Endothelial cell of umbilical vein (primary cell): ENCODE data around the gene MICAL3. TPM values are rescaled to one million over a fixed set of nuclear protein-coding genes. Genes with fewer than 3 reads are reported as not detected.

Experiments used
- BruUV-seq: library from RNA; stranded (reverse); fragments of 400-500 nt; replicated peaks from 2 replicates; lab custom pipeline; 2021; lab: Mats Ljungman, UMichigan
- CTCF ChIA-PET: fragments of 300-600, 350-600 bp; sonication (Branson Sonifier 250); formaldehyde crosslinking; loops from one replicate; lab custom pipeline; 2021; ENCODE audit warnings: antibody characterized with exemption, inconsistent platforms; lab: Charles Lee
- POLR2A ChIA-PET: fragments of 300-600, 350-600 bp; sonication (Branson Sonifier 250); formaldehyde crosslinking; loops from one replicate; lab custom pipeline; 2021; ENCODE audit warnings: antibody characterized with exemption, inconsistent platforms; lab: Charles Lee
- DNase-seq: peaks from one replicate; pipeline ENCODE4 v3.0.0-alpha.2; 2011; ENCODE audit warnings: low read depth, low spot score
- FAIRE-seq: peaks from 2 replicates; lab custom pipeline; 2011; peaks lifted over from hg19 to GRCh38; lab: Jason Lieb, UNC
- H2AFZ ChIP-seq: 2 replicates; pipeline ENCODE4 v1.6.0; 2012; ENCODE audit warnings: low read depth, low read length, control low read depth, inconsistent platforms
- H3K27ac ChIP-seq: 2 replicates; pipeline ENCODE4 v1.5.1; 2011; ENCODE audit warnings: low read depth, mild to moderate bottlenecking, control low read depth, low read length, moderate library complexity; ENCODE audit not compliant: insufficient read depth
- H3K27me3 ChIP-seq, 2 experiments: 2 replicates each; pipeline versions ENCODE4 v1.6.0 to v1.6.1; 2011; ENCODE audit warnings: low read length in 2 of 2, mixed read lengths in 1 of 2; ENCODE audit not compliant: control insufficient read depth in 2 of 2, insufficient read depth in 2 of 2
- H3K36me3 ChIP-seq, 2 experiments: 2 replicates in 1 of 2; 3 replicates in 1 of 2; pipeline ENCODE4 v1.5.1; 2011; ENCODE audit warnings: low read length in 2 of 2, mild to moderate bottlenecking in 1 of 2, moderate library complexity in 1 of 2; ENCODE audit not compliant: control insufficient read depth in 2 of 2, insufficient read depth in 2 of 2; ENCODE audit errors: extremely low read depth in 1 of 2
- H3K4me1 ChIP-seq: 3 replicates; pipeline ENCODE4 v1.5.1; 2011; ENCODE audit warnings: mild to moderate bottlenecking, low read length; ENCODE audit not compliant: control insufficient read depth, insufficient read depth; ENCODE audit errors: extremely low read depth
- H3K4me2 ChIP-seq: 2 replicates; pipeline ENCODE4 v1.6.1; 2011; ENCODE audit warnings: low read length, control low read depth, mixed read lengths; ENCODE audit not compliant: insufficient read depth
- H3K4me3 ChIP-seq, 3 experiments: fragments of 200-600 bp in 1 of 3; sonication (generic), shearing (Covaris generic) in 1 of 3; replicated peaks in 1 of 3; 2 replicates each; pipeline ENCODE4 v1.5.1; 2011 to 2016; ENCODE audit warnings: control low read depth in 3 of 3, low read length in 3 of 3, mild to moderate bottlenecking in 2 of 3, inconsistent platforms in 1 of 3, low read depth in 1 of 3, moderate library complexity in 1 of 3; ENCODE audit not compliant: insufficient read depth in 1 of 3
- H3K79me2 ChIP-seq: 2 replicates; pipeline ENCODE4 v1.6.0; 2012; ENCODE audit warnings: low read length, inconsistent platforms; ENCODE audit not compliant: control insufficient read depth, insufficient read depth
- H3K9ac ChIP-seq: replicated peaks from 2 replicates; pipeline ENCODE3; 2011; ENCODE audit warnings: low read length, control low read depth; ENCODE audit not compliant: insufficient read depth; ENCODE audit errors: extremely low read depth
- H3K9me1 ChIP-seq: replicated peaks from 3 replicates; pipeline ENCODE4 v1.6.0; 2011; ENCODE audit warnings: mild to moderate bottlenecking, low read length; ENCODE audit not compliant: control insufficient read depth, insufficient read depth; ENCODE audit errors: extremely low read depth
- H3K9me3 ChIP-seq: replicated peaks from 2 replicates; pipeline ENCODE4 v1.5.1; 2012; ENCODE audit warnings: low read length, inconsistent platforms; ENCODE audit not compliant: control insufficient read depth, insufficient read depth
- H4K20me1 ChIP-seq: replicated peaks from 2 replicates; pipeline ENCODE3; 2011; ENCODE audit warnings: mild to moderate bottlenecking, low read length; ENCODE audit not compliant: control insufficient read depth, insufficient read depth; ENCODE audit errors: extremely low read depth
- CTCF ChIP-seq, 2 donors: IDR thresholded peaks; 1 replicate in 1 of 2; 2 replicates in 1 of 2; pipeline ENCODE4 v1.5.1; 2011; ENCODE audit warnings: low read length in 2 of 2, mild to moderate bottlenecking in 2 of 2, moderate library complexity in 2 of 2, control low read depth in 1 of 2, inconsistent platforms in 1 of 2, low read depth in 1 of 2; ENCODE audit not compliant: insufficient read depth in 1 of 2; ENCODE audit errors: extremely low read depth in 1 of 2
- EZH2 ChIP-seq: IDR thresholded peaks from 2 replicates; pipeline ENCODE4 v1.6.1; 2012; ENCODE audit warnings: borderline replicate concordance, low read depth, mild to moderate bottlenecking, moderate library complexity, low read length, inconsistent platforms; ENCODE audit not compliant: severe bottlenecking
- FOS ChIP-seq: IDR thresholded peaks from 2 replicates; pipeline ENCODE4 v1.6.1; 2011; ENCODE audit warnings: mild to moderate bottlenecking, low read length, moderate library complexity, borderline replicate concordance; ENCODE audit not compliant: insufficient read depth
- GATA2 ChIP-seq: IDR thresholded peaks from 2 replicates; pipeline ENCODE4 v1.7.0; 2011; ENCODE audit warnings: low read depth, mild to moderate bottlenecking, moderate library complexity, mixed read lengths, low read length; ENCODE audit not compliant: insufficient read length, insufficient read depth
- JUN ChIP-seq: IDR thresholded peaks from 2 replicates; pipeline ENCODE4 v1.6.1; 2011; ENCODE audit warnings: borderline replicate concordance, low read depth; ENCODE audit not compliant: insufficient read length, insufficient read depth
- MAX ChIP-seq: IDR thresholded peaks from 2 replicates; pipeline ENCODE4 v1.6.1; 2011; ENCODE audit not compliant: insufficient read depth, insufficient read length
- MYC ChIP-seq: IDR thresholded peaks from one replicate; pipeline ENCODE4 v1.6.1; 2011; ENCODE audit warnings: mild to moderate bottlenecking, low read depth, low read length
- POLR2A ChIP-seq: IDR thresholded peaks from 2 replicates; pipeline ENCODE4 v1.6.1; 2012; ENCODE audit warnings: low read depth, mild to moderate bottlenecking, control low read depth, low read length
- POLR2AphosphoS5 ChIP-seq: IDR thresholded peaks from 2 replicates; pipeline ENCODE4 v1.6.1; 2012; ENCODE audit warnings: low read depth, mild to moderate bottlenecking, control low read depth, low read length, moderate library complexity; ENCODE audit not compliant: insufficient read depth
- dilution Hi-C: fragments of 300-500 bp; cut with MboI; formaldehyde crosslinking; loops from one replicate; pipeline ENCODE4 v1.15.0; 2019; ENCODE audit warnings: low sequenced_read_pairs; ENCODE audit not compliant: extremely low pct_ligation_motif_present
- intact Hi-C: fragments of 100-400 bp; cut with micrococcal nuclease; formaldehyde crosslinking; loops from one replicate; pipeline ENCODE4 v1.10.0; 2022
- polyA plus RNA-seq, 4 experiments: library from polyadenylated mRNA; depleted of rRNA in 3 of 4; stranded (reverse) in 3 of 4; unstranded in 1 of 4; fragments of >200 nt; gene quantifications; 2 replicates each; pipeline versions ENCODE4 v1.2.1 to v1.2.3, GENCODE V29; 2011 to 2012; ENCODE audit warnings: missing spikeins in 1 of 4
- total RNA-seq: library from RNA; stranded (reverse); gene quantifications from 2 replicates; pipeline ENCODE4 v1.2.3, GENCODE V29; 2021

MICAL3 gene
- total and polyA plus RNA-seq, 2 donors (not counting 3 experiments of a cell fraction or from before 2014, with no cell fraction given) = 14.5 to 63.7 TPM

GRCh38 chr22:18057568-18058209 lies 33.3 kb upstream of the MICAL3 start:
- H3K4me1 ChIP-seq = peaks cover 16% of the 10 kb centered on the region
- H3K9me1 ChIP-seq = no peaks in the 10 kb centered on the region
- no peak overlapping the region for H2AFZ ChIP-seq
- peaks cover 0 to 2% of the 10 kb centered on the region in 2 experiments for H3K27me3 ChIP-seq
- DNase-seq (peak; percentile 84), FAIRE-seq (peak; percentile 83)
- no peak overlapping the region for H3K9ac ChIP-seq
- intact Hi-C loops = no loop called here
- no peaks in the 10 kb centered on the region for H3K79me2 ChIP-seq
- H3K27ac ChIP-seq = no peak overlapping the region
- H3K4me2 ChIP-seq = peak overlapping the region; percentile 16
- no peaks in the 10 kb centered on the region for H3K36me3 ChIP-seq
- dilution Hi-C loops = no loop called here
- POLR2A ChIA-PET = no interaction called here
- CTCF ChIA-PET = interaction anchor here (1.3 to 1.4 kb wide), 2 partner anchors 16 to 18 kb away, joined by 5 read pairs; no protein-coding TSS in a partner anchor
- H4K20me1 ChIP-seq = no peaks in the 10 kb centered on the region
- no peak overlapping the region for H3K4me3 ChIP-seq
- no TSS peak for BruUV-seq
- no peak for TF ChIP-seq MYC
- peak; percentile 98 for TF ChIP-seq JUN
- peak; percentile 77 for TF ChIP-seq FOS
- no peaks in the 10 kb centered on the region for H3K9me3 ChIP-seq

GRCh38 chr22:18056807-18057474 lies 32.6 kb upstream of the MICAL3 start:
- Histone ChIP-seq H3K9me3 (no peaks in the 10 kb centered on the region), H3K4me1 (peaks cover 16% of the 10 kb centered on the region), H3K27ac (no peak overlapping the region), H3K9me1 (no peaks in the 10 kb centered on the region), H3K79me2 (no peaks in the 10 kb centered on the region), H3K4me2 (no peak overlapping the region), H4K20me1 (no peaks in the 10 kb centered on the region), H3K36me3 (no peaks in the 10 kb centered on the region), H3K9ac (no peak overlapping the region), H2AFZ (no peak overlapping the region), H3K4me3 (no peak overlapping the region), H3K27me3 (peaks cover 0 to 2% of the 10 kb centered on the region in 2 experiments)
- dilution Hi-C loops = no loop called here
- intact Hi-C loops = no loop called here
- CTCF ChIA-PET = interaction anchor here (1.0 to 1.8 kb wide), 4 partner anchors 17 to 31 kb away, joined by 5 to 11 read pairs (median 5); no protein-coding TSS in a partner anchor
- POLR2A ChIA-PET = no interaction called here
- TF ChIP-seq MAX (no peak), POLR2A (no peak), EZH2 (no peak), MYC (no peak), GATA2 (no peak), CTCF (IDR thresholded peaks at IDR 0.05; ENCODE audit: extremely low read depth in 1 of 2, insufficient read depth in 1 of 2, low read depth in 1 of 2, low read length in 2 of 2) (no peak), POLR2AphosphoS5 (no peak), JUN (no peak), FOS (no peak)
- FAIRE-seq (no peak), DNase-seq (no peak)
- BruUV-seq = no TSS peak
